Stomach (tissue), 9 donors: ENCODE measurements around the gene CUL7. TPM values are rescaled to one million over a fixed set of nuclear protein-coding genes. Genes with fewer than 3 reads are reported as not detected.

ENCODE experiments used
- DNase-seq, 2 donors: peaks; one replicate each; pipeline versions ENCODE4 v3.0.0 to v3.0.0-alpha.2; 2013 to 2019
- H3K27ac ChIP-seq, 5 donors: fragments of 200-600 bp in 4 of 5; sonication (generic) in 4 of 5; one replicate each; pipeline ENCODE4 v1.5.1; 2013 to 2019; ENCODE audit warnings: mild to moderate bottlenecking in 1 of 5, moderate library complexity in 1 of 5
- H3K27me3 ChIP-seq, 3 donors: fragments of 200-600 bp; sonication (generic); one replicate each; pipeline ENCODE4 v1.5.1; 2017 to 2019; ENCODE audit warnings: mixed run types in 1 of 3
- H3K36me3 ChIP-seq, 4 donors: fragments of 200-600 bp; sonication (generic); 1 replicate in 3 of 4; 2 replicates in 1 of 4; pipeline ENCODE4 v1.5.1; 2016 to 2019
- H3K4me1 ChIP-seq, 4 donors: fragments of 200-600 bp; sonication (generic); one replicate each; pipeline ENCODE4 v1.5.1; 2016 to 2019
- H3K4me3 ChIP-seq, 4 donors: fragments of 200-600 bp; sonication (generic) in 3 of 4; one replicate each; pipeline ENCODE4 v1.5.1; 2016 to 2019; ENCODE audit warnings: mild to moderate bottlenecking in 1 of 4
- H3K9me3 ChIP-seq, 4 donors: fragments of 200-600 bp; sonication (generic); one replicate each; pipeline ENCODE4 v1.5.1; 2016 to 2019
- CTCF ChIP-seq, 7 experiments: fragments of 450-650 bp in 4 of 7; fragments of 200-600 bp in 3 of 7; sonication (generic) in 3 of 7; IDR thresholded peaks; one replicate each; pipeline ENCODE4 v1.5.1; 2016 to 2019; ENCODE audit warnings: antibody characterized with exemption in 7 of 7, control low read depth in 2 of 7, mild to moderate bottlenecking in 1 of 7
- EP300 ChIP-seq: sonication (generic); formaldehyde crosslinking; IDR thresholded peaks from one replicate; pipeline ENCODE4 v1.6.1; 2017; ENCODE audit warnings: antibody characterized with exemption
- POLR2A ChIP-seq, 4 donors: fragments of 450-650 bp; IDR thresholded peaks; one replicate each; pipeline ENCODE4 v1.6.1; 2016; ENCODE audit warnings: antibody characterized with exemption in 4 of 4, control low read depth in 2 of 4, mild to moderate bottlenecking in 1 of 4, moderate library complexity in 1 of 4
- POLR2AphosphoS5 ChIP-seq, 3 donors: sonication (generic); formaldehyde crosslinking; IDR thresholded peaks; one replicate each; pipeline ENCODE4 v1.6.1; 2016; ENCODE audit warnings: antibody characterized with exemption in 3 of 3
- WGBS, 5 donors: extraction: QIAGEN DNeasy Blood & Tissue Kit in 3 of 5; methylation state at CpG; one replicate each; pipeline versions ENCODE4 v1.1.5 to v1.1.7; 2013 to 2018; 5-methylcytosine and 5-hydroxymethylcytosine counted together
- intact Hi-C: fragments of 100-400 bp; cut with DNase I; formaldehyde crosslinking; loops from one replicate; pipeline ENCODE4 v1.15.1; 2023; ENCODE audit warnings: low total_unique reads
- polyA plus RNA-seq, 3 donors: library from polyadenylated mRNA; stranded (reverse); fragments of 200-250 nt; gene quantifications; one replicate each; pipeline ENCODE4 v1.2.3, GENCODE V29; 2013
- total RNA-seq, 5 donors: library from RNA; depleted of rRNA; stranded (reverse); fragments of >200 nt; gene quantifications; one replicate each; pipeline versions ENCODE4 v1.1.0 to v1.2.3, GENCODE V29; 2014 to 2016
- donor health status: healthy with polysubstance abuse.
- donor health status: Bipolar disorder and iron deficiency.
- donor health status: healthy.

The CUL7 gene
- total and polyA plus RNA-seq, 8 donors: 4.4 to 26.1 (median 10.5) TPM

- TF ChIP-seq POLR2AphosphoS5 (IDR thresholded peaks at IDR 0.05) (no peak), CTCF (IDR thresholded peaks at IDR 0.05) (no peak), POLR2A (IDR thresholded peaks at IDR 0.05) (no peak), EP300 (no peak)
- WGBS, 5 donors: 90 to 95% (median 93%) methylated on average over 2 of the region's 2 CpGs
- Histone ChIP-seq H3K4me1 (peaks cover 0 to 20% (median 4%) of the 10 kb centered on the region in 4 donors), H3K27me3 (no peaks in the 10 kb centered on the region), H3K4me3 (no peak overlapping the region), H3K9me3 (no peaks in the 10 kb centered on the region), H3K36me3 (peaks cover 15 to 50% (median 45%) of the 10 kb centered on the region in 4 donors), H3K27ac (no peak overlapping the region)
- no peak for DNase-seq
- intact Hi-C loops: no loop called here
Observed at GRCh38 chr6:42993445-42993844, 60.2 kb downstream of the CUL7 start.

GRCh38 chr6:42989923-42990322 is 63.7 kb downstream of the CUL7 start:
- whole genome bisulfite sequencing, 5 donors: 86 to 95% (median 93%) methylated on average over 5 of the region's 5 CpGs
- TF ChIP-seq POLR2AphosphoS5 (IDR thresholded peaks at IDR 0.05) (no peak), EP300 (no peak), POLR2A (IDR thresholded peaks at IDR 0.05) (no peak), CTCF (IDR thresholded peaks at IDR 0.05) (no peak)
- H3K4me3 ChIP-seq: no peak overlapping the region
- peaks cover 31 to 43% (median 35%) of the 10 kb centered on the region in 4 donors for H3K4me1 ChIP-seq
- H3K9me3 ChIP-seq: no peaks in the 10 kb centered on the region
- H3K36me3 ChIP-seq: peaks cover 15 to 50% (median 42%) of the 10 kb centered on the region in 4 donors
- intact Hi-C loops: no loop called here
- no peak for DNase-seq
- H3K27ac ChIP-seq: no peak overlapping the region
- H3K27me3 ChIP-seq: no peaks in the 10 kb centered on the region

- TF ChIP-seq CTCF (IDR thresholded peaks at IDR 0.05) (no peak), POLR2AphosphoS5 (IDR thresholded peaks at IDR 0.05) (no peak)
- 48 to 78% (median 60%) methylated on average over 1 of the region's 1 CpG for WGBS, 5 donors
- intact Hi-C loops: no loop called here
- H3K9me3 ChIP-seq: no peaks in the 10 kb centered on the region
- peaks cover 15 to 46% (median 36%) of the 10 kb centered on the region in 4 donors for H3K36me3 ChIP-seq
- peaks cover 32 to 49% (median 41%) of the 10 kb centered on the region in 4 donors for H3K4me1 ChIP-seq
- no peaks in the 10 kb centered on the region for H3K27me3 ChIP-seq
- H3K4me3 ChIP-seq: no peak overlapping the region
- no peak overlapping the region for H3K27ac ChIP-seq
- DNase-seq: no peak
Observed at GRCh38 chr6:42988486-42989020, 65.1 kb downstream of the CUL7 start.

Other genes with a start within 250 kb of the CUL7 start
- gene RPL7L1, start 174.2 kb downstream of the CUL7 start, total RNA-seq: 100 to 1,000 TPM in 1 of 5 donors, 10 to 100 TPM in 3, 1 to 10 TPM in 1; 7.2 to 105 (median 21.4) TPM
- gene RPL7L1, start 174.2 kb downstream of the CUL7 start, polyA plus RNA-seq: 10 to 100 TPM; 28.2 to 47.8 (median 47.6) TPM
- not detected for gene PTCRA, start 137.8 kb downstream of the CUL7 start, total RNA-seq
- not detected for gene PTCRA, start 137.8 kb downstream of the CUL7 start, polyA plus RNA-seq
- 10 to 100 TPM in 4 of 5 donors, 1 to 10 TPM in 1; 2.2 to 45.5 (median 30.3) TPM for gene CNPY3, start 124.4 kb downstream of the CUL7 start, total RNA-seq
- 10 to 100 TPM; 21.7 to 33.7 (median 25.8) TPM for gene CNPY3, start 124.4 kb downstream of the CUL7 start, polyA plus RNA-seq
- 10 to 100 TPM in 1 of 5 donors, 1 to 10 TPM in 1, under 1 TPM in 1, not detected in 2; 0.45 to 21.3 (median 1.8) TPM for gene GNMT, start 93.1 kb downstream of the CUL7 start, total RNA-seq
- 100 to 1,000 TPM in 1 of 3 donors, 10 to 100 TPM in 2; 14.4 to 121 (median 73.2) TPM for gene GNMT, start 93.1 kb downstream of the CUL7 start, polyA plus RNA-seq
- gene PEX6, start 74.7 kb downstream of the CUL7 start, total RNA-seq: 100 to 1,000 TPM in 1 of 5 donors, 10 to 100 TPM in 2, 1 to 10 TPM in 2; 5.5 to 118 (median 23.9) TPM
- gene PEX6, start 74.7 kb downstream of the CUL7 start, polyA plus RNA-seq: 10 to 100 TPM; 13.0 to 16.4 (median 15.1) TPM
- 100 to 1,000 TPM in 1 of 5 donors, 10 to 100 TPM in 4; 19.6 to 517 (median 40.6) TPM for gene PPP2R5D, start 69.3 kb downstream of the CUL7 start, total RNA-seq
- gene PPP2R5D, start 69.3 kb downstream of the CUL7 start, polyA plus RNA-seq: 10 to 100 TPM; 21.0 to 23.7 (median 21.5) TPM
- gene MEA1, start 39.9 kb downstream of the CUL7 start, total RNA-seq: 10 to 100 TPM in 4 of 5 donors, 1 to 10 TPM in 1; 3.6 to 61.3 (median 27.7) TPM
- 100 to 1,000 TPM in 2 of 3 donors, 10 to 100 TPM in 1; 95.2 to 118 (median 102) TPM for gene MEA1, start 39.9 kb downstream of the CUL7 start, polyA plus RNA-seq
- 10 to 100 TPM; 40.0 to 88.5 (median 66.5) TPM for gene KLHDC3, start 39.6 kb downstream of the CUL7 start, total RNA-seq
- 10 to 100 TPM; 57.7 to 85.0 (median 84.2) TPM for gene KLHDC3, start 39.6 kb downstream of the CUL7 start, polyA plus RNA-seq
- gene RRP36, start 32.2 kb downstream of the CUL7 start, total RNA-seq: 10 to 100 TPM in 4 of 5 donors, 1 to 10 TPM in 1; 3.5 to 61.1 (median 37.1) TPM
- 10 to 100 TPM; 27.8 to 47.7 (median 39.6) TPM for gene RRP36, start 32.2 kb downstream of the CUL7 start, polyA plus RNA-seq
- 10 to 100 TPM in 2 of 5 donors, 1 to 10 TPM in 3; 3.5 to 28.1 (median 8.8) TPM for gene MRPL2, start 5.6 kb upstream of the CUL7 start, total RNA-seq
- 10 to 100 TPM; 40.0 to 74.8 (median 49.8) TPM for gene MRPL2, start 5.6 kb upstream of the CUL7 start, polyA plus RNA-seq
- gene KLC4, start 5.8 kb upstream of the CUL7 start, total RNA-seq: 100 to 1,000 TPM in 2 of 5 donors, 10 to 100 TPM in 3; 24.4 to 410 (median 61.1) TPM
- gene KLC4, start 5.8 kb upstream of the CUL7 start, polyA plus RNA-seq: 10 to 100 TPM; 23.5 to 38.5 (median 31.1) TPM
- gene PTK7, start 22.5 kb upstream of the CUL7 start, total RNA-seq: 10 to 100 TPM in 4 of 5 donors, 1 to 10 TPM in 1; 8.2 to 64.9 (median 28.8) TPM
- gene PTK7, start 22.5 kb upstream of the CUL7 start, polyA plus RNA-seq: 10 to 100 TPM in 2 of 3 donors, 1 to 10 TPM in 1; 4.0 to 31.1 (median 12.1) TPM
- gene SRF, start 117.4 kb upstream of the CUL7 start, total RNA-seq: 10 to 100 TPM; 10.5 to 40.6 (median 25.5) TPM
- gene SRF, start 117.4 kb upstream of the CUL7 start, polyA plus RNA-seq: 10 to 100 TPM; 21.7 to 25.6 (median 22.5) TPM
- gene CUL9, start 128.3 kb upstream of the CUL7 start, total RNA-seq: 100 to 1,000 TPM in 1 of 5 donors, 10 to 100 TPM in 4; 22.8 to 120 (median 53.9) TPM
- 10 to 100 TPM; 35.7 to 49.7 (median 40.3) TPM for gene CUL9, start 128.3 kb upstream of the CUL7 start, polyA plus RNA-seq
- 100 to 1,000 TPM in 1 of 5 donors, 10 to 100 TPM in 3, not detected in 1; 42.9 to 136 (median 66.5) TPM for gene DNPH1, start 175.6 kb upstream of the CUL7 start, total RNA-seq
- gene DNPH1, start 175.6 kb upstream of the CUL7 start, polyA plus RNA-seq: 100 to 1,000 TPM; 109 to 158 (median 113) TPM
- gene TTBK1, start 189.6 kb upstream of the CUL7 start, total RNA-seq: under 1 TPM in 2 of 5 donors, not detected in 3; 0.14 to 0.37 TPM
- under 1 TPM; 0.05 to 0.15 (median 0.12) TPM for gene TTBK1, start 189.6 kb upstream of the CUL7 start, polyA plus RNA-seq
- gene SLC22A7, start 244.4 kb upstream of the CUL7 start, total RNA-seq: not detected
- not detected for gene SLC22A7, start 244.4 kb upstream of the CUL7 start, polyA plus RNA-seq